ENCODE measurements around the gene FBXO4.

The FBXO4 gene

DNA sequence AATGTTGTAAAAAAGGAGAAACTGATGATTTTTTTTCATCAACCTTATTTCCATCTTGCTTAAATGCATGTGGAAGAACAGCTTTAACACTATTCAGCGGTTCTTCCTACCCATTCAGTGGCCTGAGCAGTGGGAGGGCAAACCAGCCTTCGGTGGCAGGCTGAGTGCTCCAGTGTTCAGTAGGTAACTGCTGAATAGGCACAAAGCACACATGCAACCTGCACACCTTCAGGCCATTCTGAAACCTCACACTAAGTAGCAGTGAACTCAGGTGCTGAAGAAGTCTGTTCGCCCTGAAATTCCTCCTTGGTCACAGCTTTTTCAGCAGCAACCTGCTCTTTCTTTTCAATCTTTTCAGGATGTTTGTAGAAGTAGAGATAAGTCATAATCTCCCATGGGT lies 26.1 kb downstream of the FBXO4 start:
- ChIA-PET POLR2A (no interaction called here), CTCF (no interaction called here)
- TF ChIP-seq CTBP1 (IDR thresholded peaks at IDR 0.05; ENCODE audit: borderline replicate concordance) (no peak), ZNF384 (IDR thresholded peaks at IDR 0.05) (no peak), ARNT (IDR thresholded peaks at IDR 0.05) (no peak), SUZ12 (IDR thresholded peaks at IDR 0.05) (no peak), ELF4 (IDR thresholded peaks at IDR 0.05) (no peak), PKNOX1 (IDR thresholded peaks at IDR 0.05) (no peak), HDGF (IDR thresholded peaks at IDR 0.05; ENCODE audit: borderline replicate concordance) (no peak), FOXA1 (IDR thresholded peaks at IDR 0.05) (no peak)
- DNase-seq (ENCODE audit: extremely low spot score) = no peak

DNA sequence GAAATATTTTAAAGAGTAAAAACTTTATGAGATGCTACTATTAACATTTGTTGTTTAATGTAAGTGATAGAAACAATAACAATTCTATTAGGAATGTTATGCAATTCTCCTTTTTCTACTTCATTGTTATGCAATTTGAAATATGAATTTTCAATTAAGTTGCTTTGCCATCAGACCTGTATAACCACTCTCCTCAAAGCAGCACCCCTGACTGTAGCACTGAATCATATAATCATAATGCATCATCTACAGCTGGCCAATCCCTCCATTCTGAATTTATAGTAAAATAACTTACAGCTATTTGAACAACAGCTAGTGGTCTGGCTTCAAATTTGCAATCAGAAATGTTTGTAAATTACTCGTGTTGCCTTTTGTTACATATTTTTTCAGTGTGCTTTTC lies 29.2 kb downstream of the FBXO4 start:
- TF ChIP-seq ARNT (IDR thresholded peaks at IDR 0.05) (no peak), NFRKB (IDR thresholded peaks at IDR 0.05) (no peak), TARDBP (IDR thresholded peaks at IDR 0.05) (no peak), BHLHE40 (IDR thresholded peaks at IDR 0.05; ENCODE audit: borderline replicate concordance) (no peak), CTBP1 (IDR thresholded peaks at IDR 0.05; ENCODE audit: borderline replicate concordance) (no peak), HDGF (IDR thresholded peaks at IDR 0.05; ENCODE audit: borderline replicate concordance) (no peak), L3MBTL2 (conservative IDR thresholded peaks at IDR 0.05) (no peak), FOXM1 (IDR thresholded peaks at IDR 0.05; ENCODE audit: borderline replicate concordance) (no peak)
- ChIA-PET CTCF (no interaction called here), POLR2A (no interaction called here)
- no peak for DNase-seq (ENCODE audit: extremely low spot score)

DNA sequence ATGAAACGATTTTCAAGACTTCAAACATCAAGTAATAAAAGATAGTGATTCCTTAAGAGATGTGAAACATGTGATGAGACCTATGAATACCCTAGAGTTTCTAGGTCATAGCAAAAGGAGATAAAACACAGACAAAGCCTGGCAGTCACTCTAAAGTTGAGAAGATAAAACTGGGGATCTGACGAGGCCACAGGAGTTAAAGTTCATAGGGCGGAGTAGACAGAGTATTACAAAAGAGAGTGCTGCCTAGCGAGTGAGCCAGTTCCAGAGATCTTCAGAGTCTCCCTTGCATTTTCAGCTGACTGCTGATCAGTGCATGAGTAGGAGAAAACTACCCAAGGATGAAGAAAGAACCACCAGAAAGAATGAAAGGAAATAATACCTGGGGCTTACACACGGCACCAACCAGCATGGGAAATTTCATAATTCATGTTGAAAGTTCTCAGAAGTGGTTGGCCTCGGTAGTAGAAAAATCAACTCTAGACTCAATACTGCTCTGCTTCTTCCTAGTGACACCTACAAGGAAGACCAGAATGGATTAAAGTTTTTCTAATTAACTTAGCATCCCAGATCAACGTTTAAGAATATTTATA lies 30.4 kb downstream of the FBXO4 start:
- ChIA-PET CTCF (no interaction called here), POLR2A (no interaction called here)
- no peak for TF ChIP-seq SP1 (IDR thresholded peaks at IDR 0.05)
- TF ChIP-seq ARNT (IDR thresholded peaks at IDR 0.05) = no peak
- TF ChIP-seq ZNF384 (IDR thresholded peaks at IDR 0.05) = no peak
- TF ChIP-seq PKNOX1 (IDR thresholded peaks at IDR 0.05) = no peak
- no peak for TF ChIP-seq L3MBTL2 (conservative IDR thresholded peaks at IDR 0.05)
- TF ChIP-seq FOXM1 (IDR thresholded peaks at IDR 0.05; ENCODE audit: borderline replicate concordance) = no peak
- DNase-seq (ENCODE audit: extremely low spot score) = no peak

- CTCF ChIA-PET = no interaction called here
- POLR2A ChIA-PET = no interaction called here
- TF ChIP-seq L3MBTL2 (conservative IDR thresholded peaks at IDR 0.05) = no peak
- TF ChIP-seq FOXM1 (IDR thresholded peaks at IDR 0.05; ENCODE audit: borderline replicate concordance) = no peak
- no peak for TF ChIP-seq CTBP1 (IDR thresholded peaks at IDR 0.05; ENCODE audit: borderline replicate concordance)
- TF ChIP-seq ZNF384 (IDR thresholded peaks at IDR 0.05) = no peak
- TF ChIP-seq FOXA1 (IDR thresholded peaks at IDR 0.05) = no peak
- TF ChIP-seq SUZ12 (IDR thresholded peaks at IDR 0.05) = no peak
- no peak for TF ChIP-seq FOXK2 (IDR thresholded peaks at IDR 0.05)
- no peak for TF ChIP-seq SP1 (IDR thresholded peaks at IDR 0.05)
- TF ChIP-seq NFRKB (IDR thresholded peaks at IDR 0.05) = no peak
- TF ChIP-seq ARNT (IDR thresholded peaks at IDR 0.05) = no peak
- no peak for TF ChIP-seq ELF4 (IDR thresholded peaks at IDR 0.05)
- TF ChIP-seq LEF1 (IDR thresholded peaks at IDR 0.05; ENCODE audit: borderline replicate concordance) = no peak
- no peak for TF ChIP-seq PKNOX1 (IDR thresholded peaks at IDR 0.05)
- no peak for TF ChIP-seq BHLHE40 (IDR thresholded peaks at IDR 0.05; ENCODE audit: borderline replicate concordance)
- TF ChIP-seq TARDBP (IDR thresholded peaks at IDR 0.05) = no peak
- no peak for DNase-seq (ENCODE audit: extremely low spot score)
Measured at GRCh38 chr5:41956943-41957342, 31.9 kb downstream of the FBXO4 start.

GRCh38 chr5:41960481-41960880 lies 35.4 kb downstream of the FBXO4 start:
- TF ChIP-seq PKNOX1 (IDR thresholded peaks at IDR 0.05) (no peak), ELF4 (IDR thresholded peaks at IDR 0.05) (no peak), NFRKB (IDR thresholded peaks at IDR 0.05) (no peak)
- CTCF ChIA-PET = no interaction called here
- no peak for DNase-seq (ENCODE audit: extremely low spot score)
- POLR2A ChIA-PET = no interaction called here

- DNase-seq (ENCODE audit: extremely low spot score) = no peak
- ChIA-PET POLR2A (no interaction called here), CTCF (no interaction called here)
- TF ChIP-seq FOXK2 (IDR thresholded peaks at IDR 0.05) (no peak), FOXA1 (IDR thresholded peaks at IDR 0.05) (no peak), CTBP1 (IDR thresholded peaks at IDR 0.05; ENCODE audit: borderline replicate concordance) (no peak), ELF4 (IDR thresholded peaks at IDR 0.05) (no peak), SUZ12 (IDR thresholded peaks at IDR 0.05) (no peak), FOXM1 (IDR thresholded peaks at IDR 0.05; ENCODE audit: borderline replicate concordance) (no peak), SP1 (IDR thresholded peaks at IDR 0.05) (no peak), L3MBTL2 (conservative IDR thresholded peaks at IDR 0.05) (no peak), LEF1 (IDR thresholded peaks at IDR 0.05; ENCODE audit: borderline replicate concordance) (no peak), BHLHE40 (IDR thresholded peaks at IDR 0.05; ENCODE audit: borderline replicate concordance) (no peak), ZNF384 (IDR thresholded peaks at IDR 0.05) (no peak), NFRKB (IDR thresholded peaks at IDR 0.05) (no peak), TARDBP (IDR thresholded peaks at IDR 0.05) (no peak), HDGF (IDR thresholded peaks at IDR 0.05; ENCODE audit: borderline replicate concordance) (no peak), PKNOX1 (IDR thresholded peaks at IDR 0.05) (no peak), ARNT (IDR thresholded peaks at IDR 0.05) (no peak)
Measured at GRCh38 chr5:41961736-41962135, 36.7 kb downstream of the FBXO4 start.
